HG02623 (cell line): Measurements from ENCODE around the gene TMEM62.

Experiments used
- ATAC-seq: cut with Tn5 transposase; IDR thresholded peaks from one replicate; pipeline ENCODE4 v1.9.1; 2021; ENCODE audit warnings: moderate library complexity; ENCODE audit not compliant: unreplicated experiment

TMEM62 gene

GRCh38 chr15:43133430-43134156 lies at the start of gene TMEM62:
Gene TMEM62, plus strand, starts transcription at chr15:43133586. Its CDS starts 217 bp downstream, at chr15:43133803.
- ATAC-seq: peak; percentile 88

DNA sequence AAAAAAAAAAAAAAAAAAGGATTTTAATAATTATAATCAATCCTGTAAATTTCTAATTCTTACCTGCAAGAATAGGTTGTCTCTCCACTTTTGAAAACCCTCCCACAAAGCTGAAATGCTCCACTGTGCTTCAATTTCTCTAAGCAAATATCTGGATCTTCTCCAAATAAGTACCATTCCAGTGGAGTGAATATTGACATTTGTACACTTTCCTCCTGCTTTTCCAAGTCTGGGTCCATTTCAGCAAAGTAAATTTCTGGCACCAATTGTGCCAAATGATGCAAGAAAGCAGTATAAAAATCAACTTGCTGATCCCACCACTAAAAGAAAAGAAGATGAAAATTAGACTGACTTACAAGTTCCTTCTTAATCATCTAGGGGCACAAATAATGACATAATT lies 47.5 kb upstream of the TMEM62 start:
- ATAC-seq: no peak

DNA sequence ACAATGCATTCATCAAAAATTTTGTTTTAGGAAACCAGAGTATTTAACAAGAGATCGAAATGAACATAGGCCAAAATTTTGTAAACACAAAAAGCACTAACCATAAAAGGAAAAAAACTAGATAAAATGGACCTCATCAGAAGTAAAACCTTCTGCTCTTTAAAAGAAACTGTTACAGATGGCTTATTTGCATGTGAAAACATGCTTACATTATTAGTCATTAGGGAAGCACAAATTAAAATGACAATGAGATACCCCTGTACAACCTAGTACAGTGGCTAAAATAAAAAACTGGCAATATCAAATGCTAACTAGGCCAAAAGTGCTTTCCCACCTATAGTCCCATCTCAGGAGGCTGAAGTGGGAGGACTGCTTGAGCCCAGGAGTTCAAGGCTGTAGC lies 46.8 kb upstream of the TMEM62 start:
- no peak for ATAC-seq

DNA sequence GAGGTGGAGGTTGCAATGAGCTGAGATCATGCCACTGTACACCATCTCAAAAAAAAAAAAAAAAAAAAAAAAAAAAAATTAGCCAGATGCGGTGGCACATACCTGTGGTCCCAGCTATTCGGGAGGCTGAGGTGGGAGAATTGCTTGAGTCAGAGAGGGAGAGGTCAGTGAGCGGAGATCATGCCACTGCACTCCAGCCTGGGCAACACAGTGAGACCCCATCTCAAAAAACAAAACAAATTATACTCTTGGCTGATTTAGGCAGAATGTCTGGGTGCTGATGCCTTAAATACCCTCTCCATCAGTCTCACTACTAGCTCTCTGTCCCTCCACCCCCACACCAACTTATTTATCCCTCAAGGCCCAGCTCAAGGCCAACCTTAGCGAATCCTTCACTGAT lies 41.5 kb upstream of the TMEM62 start:
- no peak for ATAC-seq

- ATAC-seq: no peak
Observed at GRCh38 chr15:43093026-43093425, 40.4 kb upstream of the TMEM62 start.

DNA sequence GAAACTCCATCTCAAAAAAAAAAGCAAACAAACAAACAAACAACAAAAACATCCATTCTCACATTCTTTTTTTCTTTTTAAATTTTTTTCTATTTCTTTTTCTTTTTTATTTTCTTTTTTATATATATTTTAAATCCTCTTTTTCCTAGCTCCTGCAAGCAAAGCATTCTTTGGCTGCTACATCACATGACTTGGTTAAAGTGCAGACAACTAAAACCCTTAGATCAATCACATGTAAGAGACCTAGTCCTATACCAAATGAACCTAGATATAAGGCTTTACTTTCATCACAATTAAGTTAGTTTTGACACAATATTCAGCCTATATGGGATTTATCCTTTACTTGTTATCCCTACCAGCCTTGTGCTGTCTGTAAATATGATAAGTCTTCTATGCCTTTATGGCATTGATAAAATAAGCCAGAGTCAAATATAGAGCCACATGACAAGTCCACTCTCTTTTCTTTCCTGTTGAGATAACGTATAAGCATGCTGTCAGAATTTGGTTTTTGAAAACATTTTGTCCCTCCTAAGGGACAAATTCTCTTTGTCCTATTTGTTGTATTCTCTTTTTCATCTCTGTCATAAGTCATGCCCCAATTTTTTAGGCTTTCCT lies 38.9 kb upstream of the TMEM62 start:
- no peak for ATAC-seq

GRCh38 chr15:43095243-43095642 lies 38.1 kb upstream of the TMEM62 start:
- no peak for ATAC-seq

DNA sequence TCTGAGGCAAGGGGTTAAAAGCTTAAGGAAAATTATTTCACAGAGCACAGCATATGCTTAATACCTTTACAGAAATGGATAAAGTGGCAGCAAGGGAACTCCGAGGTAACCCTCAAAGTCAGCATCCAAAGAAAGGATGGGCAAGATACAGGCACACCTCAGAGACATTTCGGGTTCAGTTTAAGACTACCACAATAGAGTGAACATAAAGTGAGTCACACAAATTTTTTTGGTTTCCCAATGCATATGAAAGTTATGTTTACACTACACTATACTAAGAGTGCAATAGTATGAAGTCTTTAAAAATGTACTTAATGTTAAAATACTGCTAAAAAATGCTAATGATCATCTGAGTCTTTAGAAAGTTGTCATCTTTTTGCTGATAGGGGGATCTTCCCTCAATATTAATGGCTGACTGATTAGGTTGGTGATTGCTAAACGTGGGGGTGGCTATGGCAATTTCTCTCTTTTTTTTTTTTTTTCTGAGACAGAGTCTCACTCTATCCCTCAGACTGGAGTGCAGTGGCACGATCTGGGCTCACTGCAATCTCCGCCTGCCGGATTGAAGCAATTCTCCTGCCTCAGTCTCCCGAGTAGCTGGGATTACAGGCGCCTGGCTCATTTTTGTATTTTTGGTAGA lies 37.6 kb upstream of the TMEM62 start:
- no peak for ATAC-seq

DNA sequence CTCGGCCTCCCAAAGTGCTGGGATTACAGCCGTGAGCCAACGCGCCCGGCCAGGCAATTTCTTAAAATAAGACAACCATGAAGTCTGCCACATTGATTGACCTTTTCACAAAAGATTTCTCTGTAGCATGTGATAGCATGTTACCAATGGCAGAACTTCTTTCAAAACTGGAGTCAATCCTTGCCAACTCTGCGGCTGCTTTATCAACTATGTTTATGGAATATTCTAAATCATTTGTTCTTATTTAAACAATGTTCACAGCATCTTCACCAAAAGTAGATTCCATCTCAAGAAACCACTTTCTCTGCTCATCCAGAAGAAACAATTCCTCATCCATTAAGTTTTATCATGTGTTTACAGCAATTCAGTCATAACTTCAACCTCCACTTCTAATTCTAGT lies 37.0 kb upstream of the TMEM62 start:
- ATAC-seq: no peak

DNA sequence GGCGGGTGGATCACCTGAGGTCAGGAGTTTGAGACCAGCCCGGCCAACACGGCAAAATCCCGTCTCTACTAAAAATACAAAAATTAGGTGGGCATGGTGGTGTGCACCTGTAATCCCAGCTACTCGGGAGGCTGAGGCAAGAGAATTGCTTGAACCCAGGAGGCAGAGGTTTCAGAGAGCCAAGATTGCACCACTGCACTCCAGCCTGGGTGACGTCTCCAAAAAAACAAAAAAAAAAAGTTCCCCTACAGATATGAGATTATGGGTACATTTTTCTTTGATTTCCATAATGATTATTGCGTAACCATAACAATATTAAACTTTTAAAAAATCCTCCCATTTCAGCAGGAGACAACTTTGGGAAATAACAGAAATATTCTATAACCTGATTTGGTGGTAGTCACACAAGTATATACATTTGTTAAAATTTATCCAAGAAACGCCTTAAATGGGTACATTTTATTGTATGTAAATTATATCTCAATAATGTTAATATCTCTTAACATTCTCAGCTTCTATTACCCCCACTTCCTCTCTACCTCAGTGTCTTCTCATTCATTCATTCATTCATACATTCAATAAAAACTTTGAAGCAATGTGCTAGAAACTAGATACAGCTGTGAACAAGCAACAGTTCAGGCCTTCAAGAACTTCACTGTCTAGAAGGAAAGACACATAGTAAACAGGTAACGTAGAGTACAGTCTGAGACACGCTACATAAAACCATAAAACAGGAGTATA lies 34.1 kb upstream of the TMEM62 start:
- no peak for ATAC-seq

- no peak for ATAC-seq
Observed at GRCh38 chr15:43100971-43101370, 32.4 kb upstream of the TMEM62 start.

DNA sequence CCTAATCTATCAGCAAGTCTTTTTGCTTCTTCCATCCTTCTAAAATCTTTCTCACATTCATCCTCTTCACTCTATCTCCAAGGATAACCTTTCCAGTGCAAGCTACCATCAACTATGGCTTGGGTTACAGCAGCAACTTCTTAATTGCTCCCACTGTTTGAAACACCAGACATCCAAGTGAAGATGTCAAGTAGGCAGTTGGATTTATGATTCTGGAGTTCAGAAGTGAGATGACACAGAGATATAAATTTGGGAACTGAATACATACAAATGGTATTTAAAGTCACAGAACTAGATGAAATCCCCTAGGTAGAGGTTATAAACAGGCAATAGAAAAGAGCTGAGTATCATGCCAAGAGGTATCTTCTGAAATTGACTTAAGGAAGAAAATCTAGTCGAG lies 31.2 kb upstream of the TMEM62 start:
- ATAC-seq: no peak

DNA sequence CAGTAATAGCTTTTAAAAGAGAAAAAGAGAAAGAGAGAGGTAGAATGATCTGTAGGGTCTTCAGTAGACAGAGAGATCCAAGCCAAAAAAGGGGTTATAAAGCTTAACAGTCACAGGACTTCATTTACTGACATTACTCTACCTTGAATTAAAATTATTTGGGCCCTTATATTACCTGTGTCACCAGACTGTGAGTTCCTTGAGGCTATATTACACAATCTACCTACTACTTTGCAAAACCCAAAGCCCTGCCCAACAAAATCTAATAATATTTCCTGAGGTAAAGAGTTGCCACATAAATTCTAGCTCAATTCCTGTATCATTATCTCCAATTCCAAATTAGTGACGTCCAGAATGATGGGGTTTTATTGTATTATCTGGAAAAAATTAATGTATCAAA lies 29.5 kb upstream of the TMEM62 start:
- no peak for ATAC-seq

- ATAC-seq: no peak
Observed at GRCh38 chr15:43104426-43104825, 29.0 kb upstream of the TMEM62 start.

DNA sequence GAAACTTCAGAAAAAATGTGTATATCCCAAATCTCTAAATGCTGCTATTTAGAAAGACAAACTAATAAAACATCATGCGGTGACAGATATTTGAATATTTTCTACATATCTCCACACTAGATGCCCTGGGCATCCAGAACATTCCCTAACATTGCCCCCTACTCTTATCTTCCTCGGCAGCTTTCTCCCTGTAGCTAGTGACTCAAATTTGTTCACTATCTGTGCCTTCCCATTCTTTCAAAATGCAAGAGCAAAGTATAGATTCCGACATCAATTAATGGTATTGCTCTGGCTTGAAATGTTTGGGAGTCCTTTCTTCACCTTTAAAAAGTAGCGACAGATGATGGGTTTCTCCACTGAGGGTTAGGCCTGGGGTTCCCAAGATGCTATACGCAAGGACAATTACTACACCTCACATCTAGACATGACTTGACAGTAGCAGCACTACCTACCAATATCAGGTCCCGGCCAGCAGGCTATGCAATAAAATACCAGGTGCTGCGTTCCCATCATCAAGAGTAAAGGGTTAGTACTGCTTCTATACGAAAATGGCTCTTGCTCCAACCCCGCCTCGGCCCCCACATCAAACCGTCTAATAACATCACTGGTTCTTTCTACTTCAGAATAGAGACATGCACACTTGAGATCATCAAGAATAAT lies 28.2 kb upstream of the TMEM62 start:
- ATAC-seq: peak; percentile 17

DNA sequence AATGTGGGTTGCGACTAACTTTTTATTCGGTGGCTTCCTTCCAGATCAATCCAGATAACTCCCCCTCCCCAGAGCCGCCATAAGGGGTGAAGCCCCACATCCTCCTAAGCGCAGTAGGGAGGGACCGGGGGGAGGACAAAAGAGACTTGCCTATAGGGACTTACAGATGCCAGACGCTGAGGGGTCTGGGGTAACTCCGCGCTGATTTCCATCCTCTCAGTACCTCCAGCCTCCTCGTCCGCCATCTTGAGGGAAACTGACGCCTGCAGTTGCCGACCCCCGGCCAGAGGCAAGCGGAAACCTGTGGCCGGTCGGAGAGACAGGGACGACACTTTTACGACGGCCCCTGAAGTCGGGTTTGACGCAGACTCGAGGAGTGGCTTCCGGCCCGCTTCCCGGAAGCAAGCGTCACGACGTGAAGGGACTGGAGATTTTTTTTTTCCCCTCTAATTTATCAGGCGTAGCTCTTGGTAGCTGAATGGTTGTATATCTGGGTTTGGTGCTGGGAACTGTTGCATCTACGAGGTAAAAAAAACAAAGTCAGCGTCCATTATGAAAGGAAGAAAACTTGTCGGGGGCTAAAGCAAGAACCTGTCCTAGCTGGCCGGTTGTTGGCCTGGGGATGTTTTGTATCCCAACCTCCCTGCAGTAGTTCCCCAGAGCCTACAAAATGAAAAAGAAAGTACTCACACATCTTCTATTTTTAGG lies 27.5 kb upstream of the TMEM62 start, which contains the start of gene UBR1:
TSS of gene UBR1 (minus strand) at position 261 of the 708 bp plus-strand sequence. CDS start at position 245, 16 bp downstream.
- ATAC-seq: peak; percentile 85

GRCh38 chr15:43106486-43106829 lies 26.9 kb upstream of the TMEM62 start:
- ATAC-seq: no peak

DNA sequence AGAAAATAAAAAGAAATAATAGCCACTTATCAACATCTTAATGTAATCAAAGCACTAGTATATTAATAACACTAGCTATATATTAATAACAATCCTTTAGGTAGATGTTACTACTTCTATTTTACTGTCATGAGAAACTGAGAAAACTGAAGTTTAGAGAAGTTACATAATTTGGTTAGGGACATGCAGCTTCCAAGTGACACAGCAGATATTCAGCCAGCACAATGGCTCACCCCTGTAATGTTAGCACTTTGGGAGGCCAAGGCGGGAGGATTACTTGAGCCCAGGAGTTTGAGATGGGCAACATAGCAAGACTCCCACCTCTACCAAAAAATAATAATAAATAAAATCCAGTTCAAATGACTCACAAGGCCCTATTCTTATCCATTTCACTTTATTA lies 25.6 kb upstream of the TMEM62 start:
- no peak for ATAC-seq

- ATAC-seq: no peak
Observed at GRCh38 chr15:43111354-43111753, 22.0 kb upstream of the TMEM62 start.

DNA sequence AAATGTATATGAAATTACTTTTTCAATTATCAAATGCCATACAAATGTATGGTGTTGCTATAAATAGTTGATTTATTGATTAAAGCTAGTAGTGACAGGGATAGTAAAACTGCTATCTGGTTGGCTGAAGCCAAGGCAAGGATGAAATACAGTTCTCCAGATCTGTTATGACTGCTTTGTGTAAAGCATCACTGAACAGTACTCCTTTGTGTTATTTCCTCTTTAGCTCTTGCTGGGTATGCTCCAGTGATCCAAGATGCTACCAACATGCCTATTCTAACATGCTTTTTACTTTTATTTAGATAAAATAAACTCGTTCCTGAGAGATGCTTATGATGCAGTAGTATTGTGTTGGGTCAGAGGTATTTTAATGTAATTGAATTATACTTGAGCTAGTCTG lies 15.1 kb upstream of the TMEM62 start:
- ATAC-seq: no peak
